Skeletal muscle satellite cell (primary cell): Measurements from ENCODE around the gene GRIN2C.

Experiments used
- H3K27me3 ChIP-seq: 2 replicates; pipeline ENCODE4 v1.7.0; 2013; ENCODE audit warnings: low read length; ENCODE audit not compliant: control insufficient read depth, insufficient read depth
- H3K36me3 ChIP-seq: 2 replicates; pipeline ENCODE4 v1.7.0; 2013; ENCODE audit warnings: mild to moderate bottlenecking, control low read depth, low read length; ENCODE audit not compliant: insufficient read depth
- H3K4me1 ChIP-seq: 2 replicates; pipeline ENCODE4 v1.7.0; 2013; ENCODE audit warnings: low read length; ENCODE audit not compliant: control insufficient read depth, insufficient read depth
- H3K4me2 ChIP-seq: 2 replicates; pipeline ENCODE4 v1.7.0; 2013; ENCODE audit warnings: mild to moderate bottlenecking, low read length
- H3K4me3 ChIP-seq: 2 replicates; pipeline ENCODE4 v1.7.0; 2013; ENCODE audit warnings: low read length
- H3K9ac ChIP-seq: 2 replicates; pipeline ENCODE4 v1.7.0; 2013; ENCODE audit warnings: mild to moderate bottlenecking, low read depth, low read length, moderate library complexity
- H3K9me3 ChIP-seq: replicated peaks from 2 replicates; pipeline ENCODE4 v1.7.0; 2013; ENCODE audit warnings: mild to moderate bottlenecking, control low read depth, low read length

Gene GRIN2C

GRCh38 chr17:74877592-74878548 lies 18.2 kb upstream of the GRIN2C start:
- Histone ChIP-seq H3K9me3 (no peaks in the 10 kb centered on the region), H3K9ac (no peak overlapping the region), H3K4me2 (no peak overlapping the region), H3K27me3 (peaks cover 38% of the 10 kb centered on the region), H3K36me3 (no peaks in the 10 kb centered on the region), H3K4me1 (peaks cover 5% of the 10 kb centered on the region), H3K4me3 (no peak overlapping the region)

- Histone ChIP-seq H3K9me3 (no peaks in the 10 kb centered on the region), H3K9ac (no peak overlapping the region), H3K4me2 (no peak overlapping the region), H3K4me1 (peaks cover 15% of the 10 kb centered on the region), H3K4me3 (no peak overlapping the region), H3K27me3 (peaks cover 27% of the 10 kb centered on the region), H3K36me3 (no peaks in the 10 kb centered on the region)
Measured at GRCh38 chr17:74875977-74876593, 16.4 kb upstream of the GRIN2C start.

- Histone ChIP-seq H3K9me3 (no peaks in the 10 kb centered on the region), H3K36me3 (no peaks in the 10 kb centered on the region), H3K4me2 (no peak overlapping the region), H3K9ac (no peak overlapping the region), H3K27me3 (peaks cover 20% of the 10 kb centered on the region), H3K4me3 (no peak overlapping the region), H3K4me1 (peaks cover 15% of the 10 kb centered on the region)
Measured at GRCh38 chr17:74875155-74875976, 15.7 kb upstream of the GRIN2C start.

- Histone ChIP-seq H3K9me3 (no peaks in the 10 kb centered on the region), H3K4me1 (peaks cover 15% of the 10 kb centered on the region), H3K4me2 (no peak overlapping the region), H3K4me3 (no peak overlapping the region), H3K27me3 (peaks cover 14% of the 10 kb centered on the region), H3K36me3 (no peaks in the 10 kb centered on the region), H3K9ac (no peak overlapping the region)
Measured at GRCh38 chr17:74874615-74875037, 14.9 kb upstream of the GRIN2C start.

- peak overlapping the region; percentile 85 for H3K4me2 ChIP-seq
- H3K9ac ChIP-seq, result peak overlapping the region; percentile 94
- H3K4me1 ChIP-seq, result peaks cover 15% of the 10 kb centered on the region
Measured at GRCh38 chr17:74873874-74874614, 14.4 kb upstream of the GRIN2C start.

GRCh38 chr17:74873037-74873873 lies 13.6 kb upstream of the GRIN2C start:
- H3K9ac ChIP-seq, result peak overlapping the region; percentile 94

More at GRCh38 chr17:74873874-74874614, 14.4 kb upstream of the GRIN2C start:
- Histone ChIP-seq H3K9me3 (no peaks in the 10 kb centered on the region), H3K36me3 (no peaks in the 10 kb centered on the region), H3K4me3 (peak overlapping the region; percentile 84), H3K27me3 (peaks cover 10% of the 10 kb centered on the region)

GRCh38 chr17:74872313-74873036 lies 12.8 kb upstream of the GRIN2C start, which contains the start of gene FDXR:
FDXR (minus strand) TSS chr17:74872994; CDS start chr17:74872944, 50 bp downstream.
- peaks cover 15% of the 10 kb centered on the region for H3K4me1 ChIP-seq
- peak within 1 kb of the TSS; percentile 95 for H3K4me2 ChIP-seq
- no peaks in the 10 kb centered on the region for H3K36me3 ChIP-seq
- no peaks in the 10 kb centered on the region for H3K27me3 ChIP-seq
- peak within 1 kb of the TSS; percentile 84 for H3K4me3 ChIP-seq
- H3K9ac ChIP-seq, result peak within 1 kb of the TSS; percentile 94
- no peaks in the 10 kb centered on the region for H3K9me3 ChIP-seq

More at GRCh38 chr17:74873037-74873873, 13.6 kb upstream of the GRIN2C start:
- H3K4me1 ChIP-seq, result peaks cover 15% of the 10 kb centered on the region
- peak overlapping the region; percentile 84 for H3K4me3 ChIP-seq
- H3K9me3 ChIP-seq, result no peaks in the 10 kb centered on the region
- H3K27me3 ChIP-seq, result peaks cover 4% of the 10 kb centered on the region
- no peaks in the 10 kb centered on the region for H3K36me3 ChIP-seq
- H3K4me2 ChIP-seq, result peak overlapping the region; percentile 95

- Histone ChIP-seq H3K27me3 (no peaks in the 10 kb centered on the region), H3K9ac (no peak overlapping the region), H3K36me3 (no peaks in the 10 kb centered on the region), H3K9me3 (no peaks in the 10 kb centered on the region), H3K4me1 (peaks cover 15% of the 10 kb centered on the region), H3K4me2 (peak overlapping the region; percentile 95), H3K4me3 (no peak overlapping the region)
Measured at GRCh38 chr17:74871356-74872076, 11.8 kb upstream of the GRIN2C start.

- Histone ChIP-seq H3K36me3 (no peaks in the 10 kb centered on the region), H3K27me3 (no peaks in the 10 kb centered on the region), H3K4me2 (no peak overlapping the region), H3K9ac (no peak overlapping the region), H3K9me3 (no peaks in the 10 kb centered on the region), H3K4me1 (peaks cover 15% of the 10 kb centered on the region), H3K4me3 (no peak overlapping the region)
Measured at GRCh38 chr17:74870512-74870911, 10.8 kb upstream of the GRIN2C start.
